HCT116 (cell line): ENCODE data around the gene VDAC2.

ENCODE experiments used
- CTCF ChIP-seq, 3 experiments: fragments of 200-600 bp in 1 of 3; sonication (generic) in 1 of 3; IDR thresholded peaks in 2 of 3; conservative IDR thresholded peaks in 1 of 3; 2 replicates each; pipeline ENCODE4 v1.5.1; 2012 to 2017; ENCODE audit warnings: low read depth in 2 of 3, low read length in 2 of 3, antibody characterized with exemption in 1 of 3, borderline replicate concordance in 1 of 3, control low read depth in 1 of 3, mild to moderate bottlenecking in 1 of 3, mixed read lengths in 1 of 3, mixed run types in 1 of 3, moderate library complexity in 1 of 3; ENCODE audit not compliant: insufficient read depth in 1 of 3
- EGR1 ChIP-seq: IDR thresholded peaks from 2 replicates; pipeline ENCODE4 v1.6.1; 2012; ENCODE audit warnings: low read depth
- EZH2 ChIP-seq: fragments of 200-600 bp; sonication (generic); IDR thresholded peaks from 2 replicates; pipeline ENCODE4 v1.6.1; 2017; ENCODE audit warnings: antibody characterized with exemption, mixed run types
- EZH2phosphoT487 ChIP-seq: fragments of 200-600 bp; IDR thresholded peaks from 2 replicates; pipeline ENCODE4 v1.6.1; 2018; ENCODE audit warnings: antibody characterized with exemption, borderline replicate concordance
- JUND ChIP-seq: IDR thresholded peaks from 2 replicates; pipeline ENCODE4 v1.6.1; 2012
- POLR2A ChIP-seq: IDR thresholded peaks from 2 replicates; pipeline ENCODE4 v1.7.0; 2011; ENCODE audit warnings: borderline replicate concordance; ENCODE audit not compliant: insufficient read depth, insufficient read length; ENCODE audit errors: extremely low read depth
- POLR2AphosphoS5 ChIP-seq: IDR thresholded peaks from 2 replicates; pipeline ENCODE4 v1.6.1; 2011; ENCODE audit warnings: mild to moderate bottlenecking, low read depth, low read length, moderate library complexity
- REST ChIP-seq: IDR thresholded peaks from 2 replicates; pipeline ENCODE4 v1.6.1; 2012; ENCODE audit warnings: low read depth
- SIN3A ChIP-seq: IDR thresholded peaks from 2 replicates; pipeline ENCODE4 v1.6.1; 2012; ENCODE audit warnings: low read depth
- SP1 ChIP-seq: IDR thresholded peaks from 2 replicates; pipeline ENCODE4 v1.6.1; 2012; ENCODE audit warnings: low read depth
- TCF7L2 ChIP-seq: IDR thresholded peaks from 2 replicates; pipeline ENCODE4 v1.7.0; 2011; ENCODE audit warnings: borderline replicate concordance, inconsistent platforms; ENCODE audit not compliant: insufficient read depth, insufficient read length; ENCODE audit errors: extremely low read depth
- YY1 ChIP-seq: IDR thresholded peaks from 2 replicates; pipeline ENCODE4 v1.6.1; 2011; ENCODE audit warnings: low read length, low read depth, moderate library complexity, mild to moderate bottlenecking; ENCODE audit not compliant: insufficient replicate concordance; ENCODE audit errors: extremely low read depth
- ZNF274 ChIP-seq: fragments of 200-500 bp; sonication (Bioruptor generic); IDR thresholded peaks from 2 replicates; pipeline ENCODE4 v1.6.1; 2014; ENCODE audit warnings: mild to moderate bottlenecking, low read depth, low read length, inconsistent platforms

- TF ChIP-seq CTCF (IDR thresholded peaks at IDR 0.05 in 2 of 3, conservative IDR thresholded peaks at IDR 0.05 in 1 of 3; ENCODE audit: borderline replicate concordance in 1 of 3, insufficient read depth in 1 of 3, low read depth in 2 of 3, low read length in 2 of 3), result no peak
- TF ChIP-seq POLR2AphosphoS5, result no peak
- TF ChIP-seq POLR2A, result no peak
- TF ChIP-seq SP1, result no peak
- TF ChIP-seq EZH2phosphoT487, result no peak
- TF ChIP-seq TCF7L2, result no peak
- TF ChIP-seq EZH2, result no peak
- no peak for TF ChIP-seq SIN3A
- no peak for TF ChIP-seq EGR1
- no peak for TF ChIP-seq ZNF274
- no peak for TF ChIP-seq YY1
- TF ChIP-seq JUND, result no peak
- no peak for TF ChIP-seq REST
Observed at GRCh38 chr10:75233444-75234016, 22.9 kb downstream of the VDAC2 start.
